ENCODE data around the gene LTBP2. TPM values are rescaled to one million over a fixed set of nuclear protein-coding genes. Genes with fewer than 3 reads are reported as not detected.

The LTBP2 gene
- total RNA-seq, 3 donors from 2014 or later (not counting 1 experiment from before 2014, with no cell fraction given): 2.1 to 3.7 (median 3.0) TPM

GRCh38 chr14:74464785-74465184 lies 147.3 kb downstream of the LTBP2 start:
- DNase-seq (no peak), ATAC-seq (no peak)
- Mint-ChIP-seq H3K9me3 (no peaks in the 10 kb centered on the region), H3K4me3 (no peak overlapping the region), H3K36me3 (no peaks in the 10 kb centered on the region), H3K27me3 (ENCODE audit: low read depth in 2 of 2) (peaks cover 18 to 26% of the 10 kb centered on the region in 2 donors), H3K27ac (no peak overlapping the region), H3K4me1 (no peaks in the 10 kb centered on the region)
- intact Hi-C loops (cut with micrococcal nuclease): no loop called here
- WGBS (ENCODE audit: insufficient coverage): 91% methylated on average over 2 of the region's 3 CpGs
- no peaks in the 10 kb centered on the region for H3K27me3 ChIP-seq (ENCODE audit: control insufficient read depth, insufficient read depth, low read length)
- TF ChIP-seq, protein P1, sequence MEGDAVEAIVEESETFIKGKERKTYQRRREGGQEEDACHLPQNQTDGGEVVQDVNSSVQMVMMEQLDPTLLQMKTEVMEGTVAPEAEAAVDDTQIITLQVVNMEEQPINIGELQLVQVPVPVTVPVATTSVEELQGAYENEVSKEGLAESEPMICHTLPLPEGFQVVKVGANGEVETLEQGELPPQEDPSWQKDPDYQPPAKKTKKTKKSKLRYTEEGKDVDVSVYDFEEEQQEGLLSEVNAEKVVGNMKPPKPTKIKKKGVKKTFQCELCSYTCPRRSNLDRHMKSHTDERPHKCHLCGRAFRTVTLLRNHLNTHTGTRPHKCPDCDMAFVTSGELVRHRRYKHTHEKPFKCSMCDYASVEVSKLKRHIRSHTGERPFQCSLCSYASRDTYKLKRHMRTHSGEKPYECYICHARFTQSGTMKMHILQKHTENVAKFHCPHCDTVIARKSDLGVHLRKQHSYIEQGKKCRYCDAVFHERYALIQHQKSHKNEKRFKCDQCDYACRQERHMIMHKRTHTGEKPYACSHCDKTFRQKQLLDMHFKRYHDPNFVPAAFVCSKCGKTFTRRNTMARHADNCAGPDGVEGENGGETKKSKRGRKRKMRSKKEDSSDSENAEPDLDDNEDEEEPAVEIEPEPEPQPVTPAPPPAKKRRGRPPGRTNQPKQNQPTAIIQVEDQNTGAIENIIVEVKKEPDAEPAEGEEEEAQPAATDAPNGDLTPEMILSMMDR (IDR thresholded peaks at IDR 0.05): no peak
- no peaks in the 10 kb centered on the region for H3K9me3 ChIP-seq (ENCODE audit: control insufficient read depth, insufficient read depth, low read length)
- H3K27ac ChIP-seq (ENCODE audit: low read length): no peak overlapping the region
- H3K4me3 ChIP-seq (ENCODE audit: low read length): no peak overlapping the region
- H3K4me1 ChIP-seq (ENCODE audit: control insufficient read depth, insufficient read depth, low read length): no peaks in the 10 kb centered on the region
- H3K36me3 ChIP-seq (ENCODE audit: control insufficient read depth, insufficient read depth, low read length): no peaks in the 10 kb centered on the region

GRCh38 chr14:74463697-74464096 lies 148.3 kb downstream of the LTBP2 start:
- H3K4me1 ChIP-seq (ENCODE audit: control insufficient read depth, insufficient read depth, low read length): no peaks in the 10 kb centered on the region
- no peaks in the 10 kb centered on the region for H3K9me3 ChIP-seq (ENCODE audit: control insufficient read depth, insufficient read depth, low read length)
- Mint-ChIP-seq H3K4me1 (no peaks in the 10 kb centered on the region), H3K9me3 (no peaks in the 10 kb centered on the region), H3K27me3 (ENCODE audit: low read depth in 2 of 2) (peaks cover 18 to 27% of the 10 kb centered on the region in 2 donors), H3K36me3 (no peaks in the 10 kb centered on the region), H3K27ac (no peak overlapping the region), H3K4me3 (no peak overlapping the region)
- no peak overlapping the region for H3K4me3 ChIP-seq (ENCODE audit: low read length)
- H3K27me3 ChIP-seq (ENCODE audit: control insufficient read depth, insufficient read depth, low read length): no peaks in the 10 kb centered on the region
- 85% methylated on average over 5 of the region's 5 CpGs for WGBS (ENCODE audit: insufficient coverage)
- DNase-seq (no peak), ATAC-seq (no peak)
- intact Hi-C loops (cut with micrococcal nuclease): no loop called here
- TF ChIP-seq, protein P1 (IDR thresholded peaks at IDR 0.05): no peak
- H3K27ac ChIP-seq (ENCODE audit: low read length): no peak overlapping the region
- no peaks in the 10 kb centered on the region for H3K36me3 ChIP-seq (ENCODE audit: control insufficient read depth, insufficient read depth, low read length)

DNA sequence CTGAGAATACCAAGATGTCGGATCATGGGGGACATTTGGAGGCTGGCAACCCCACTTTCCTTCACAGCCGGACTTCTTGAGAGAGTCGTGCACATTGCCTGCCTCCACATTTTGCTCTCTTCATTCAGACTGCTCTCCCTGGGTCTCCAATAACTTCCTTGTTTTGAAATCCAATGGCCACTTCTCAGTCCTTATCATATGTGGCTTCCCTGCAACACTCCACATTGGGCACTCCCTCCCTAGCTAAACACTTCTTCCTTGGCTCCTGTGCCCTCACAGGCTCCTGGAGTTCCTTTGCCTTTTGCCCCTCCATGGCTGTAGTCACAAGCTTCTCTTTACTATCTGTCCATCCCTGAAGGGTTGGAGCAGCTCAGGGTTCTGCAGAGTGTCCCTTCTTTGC lies 149.0 kb downstream of the LTBP2 start:
- Histone ChIP-seq H3K27me3 (ENCODE audit: control insufficient read depth, insufficient read depth, low read length) (no peaks in the 10 kb centered on the region), H3K4me1 (ENCODE audit: control insufficient read depth, insufficient read depth, low read length) (no peaks in the 10 kb centered on the region), H3K9me3 (ENCODE audit: control insufficient read depth, insufficient read depth, low read length) (no peaks in the 10 kb centered on the region), H3K27ac (ENCODE audit: low read length) (no peak overlapping the region), H3K36me3 (ENCODE audit: control insufficient read depth, insufficient read depth, low read length) (no peaks in the 10 kb centered on the region), H3K4me3 (ENCODE audit: low read length) (no peak overlapping the region)
- ATAC-seq (no peak), DNase-seq (no peak)
- peaks cover 18 to 27% of the 10 kb centered on the region in 2 donors for H3K27me3 Mint-ChIP-seq (ENCODE audit: low read depth in 2 of 2)
- H3K27ac Mint-ChIP-seq: no peak overlapping the region
- 89% methylated on average over 3 of the region's 3 CpGs for WGBS (ENCODE audit: insufficient coverage)
- TF ChIP-seq, protein P1 (IDR thresholded peaks at IDR 0.05): no peak
- H3K4me3 Mint-ChIP-seq: no peak overlapping the region
- no peaks in the 10 kb centered on the region for H3K9me3 Mint-ChIP-seq
- intact Hi-C loops (cut with micrococcal nuclease): no loop called here
- no peaks in the 10 kb centered on the region for H3K36me3 Mint-ChIP-seq
- no peaks in the 10 kb centered on the region for H3K4me1 Mint-ChIP-seq

DNA sequence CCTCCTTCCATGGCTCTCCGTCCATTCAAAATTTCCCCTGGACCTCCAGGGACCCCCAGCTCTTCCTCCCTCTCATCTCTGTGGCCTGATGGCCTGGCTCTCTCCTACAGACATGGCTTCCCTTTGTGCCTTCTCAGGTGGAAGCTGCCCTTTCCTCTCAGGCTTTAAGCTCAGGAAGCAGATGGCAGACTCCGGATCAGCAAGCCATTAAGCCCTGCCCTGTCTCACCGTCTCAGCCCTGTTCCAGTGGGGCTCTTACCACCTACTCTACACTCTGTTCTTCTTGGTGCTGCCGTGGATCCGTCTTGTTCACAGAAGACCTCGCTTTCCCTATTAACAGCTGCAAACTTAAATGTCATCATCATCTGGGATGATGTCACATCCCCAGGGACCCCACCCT lies 152.1 kb downstream of the LTBP2 start:
- intact Hi-C loops (cut with micrococcal nuclease): no loop called here
- no peak overlapping the region for H3K27ac Mint-ChIP-seq
- ATAC-seq: no peak

More for the DNA sequence above, 152.1 kb downstream of the LTBP2 start:
- Histone ChIP-seq H3K4me1 (ENCODE audit: control insufficient read depth, insufficient read depth, low read length) (no peaks in the 10 kb centered on the region), H3K27ac (ENCODE audit: low read length) (no peak overlapping the region), H3K36me3 (ENCODE audit: control insufficient read depth, insufficient read depth, low read length) (no peaks in the 10 kb centered on the region), H3K27me3 (ENCODE audit: control insufficient read depth, insufficient read depth, low read length) (no peaks in the 10 kb centered on the region), H3K9me3 (ENCODE audit: control insufficient read depth, insufficient read depth, low read length) (no peaks in the 10 kb centered on the region), H3K4me3 (ENCODE audit: low read length) (no peak overlapping the region)
- DNase-seq: no peak
- WGBS (ENCODE audit: insufficient coverage): 56% methylated on average over 6 of the region's 6 CpGs
- Mint-ChIP-seq H3K9me3 (no peaks in the 10 kb centered on the region), H3K36me3 (no peaks in the 10 kb centered on the region), H3K4me3 (no peak overlapping the region), H3K4me1 (no peaks in the 10 kb centered on the region), H3K27me3 (ENCODE audit: low read depth in 2 of 2) (peaks cover 27% of the 10 kb centered on the region in 2 donors)
- TF ChIP-seq, protein P1 (IDR thresholded peaks at IDR 0.05): no peak
